GM18499 (cell line): ENCODE measurements around the gene GLB1L3.
A peak's percentile ranks its signal among the peaks of the same experiment; 100 is the strongest.

Source experiments
- ATAC-seq: cut with Tn5 transposase; IDR thresholded peaks from one replicate; pipeline ENCODE4 v1.9.1; 2021; ENCODE audit warnings: moderate number of reproducible peaks; ENCODE audit not compliant: insufficient read depth, unreplicated experiment

The GLB1L3 gene

GRCh38 chr11:134275534-134276395 is at the start of gene GLB1L3:
TSS of gene GLB1L3 (plus strand) at chr11:134276379. CDS start at chr11:134276741, 362 bp downstream.
- no peak for ATAC-seq

- no peak for ATAC-seq
Measured at GRCh38 chr11:134226806-134227325, 49.3 kb upstream of the GLB1L3 start.

GRCh38 chr11:134228625-134229024 is 47.6 kb upstream of the GLB1L3 start:
- peak; percentile 46 for ATAC-seq

GRCh38 chr11:134229126-134229790 is 46.9 kb upstream of the GLB1L3 start:
- no peak for ATAC-seq

GRCh38 chr11:134230339-134230738 is 45.8 kb upstream of the GLB1L3 start:
- ATAC-seq: no peak

GRCh38 chr11:134231958-134232659 is 44.1 kb upstream of the GLB1L3 start:
- no peak for ATAC-seq

GRCh38 chr11:134233729-134234179 is 42.4 kb upstream of the GLB1L3 start:
- ATAC-seq: no peak

- no peak for ATAC-seq
Measured at GRCh38 chr11:134235399-134235798, 40.8 kb upstream of the GLB1L3 start.

- no peak for ATAC-seq
Measured at GRCh38 chr11:134236834-134237556, 39.2 kb upstream of the GLB1L3 start.

GRCh38 chr11:134237557-134237922 is 38.6 kb upstream of the GLB1L3 start:
- no peak for ATAC-seq

GRCh38 chr11:134238956-134239355 is 37.2 kb upstream of the GLB1L3 start:
- ATAC-seq: no peak

GRCh38 chr11:134240592-134240991 is 35.6 kb upstream of the GLB1L3 start:
- no peak for ATAC-seq

GRCh38 chr11:134242376-134242775 is 33.8 kb upstream of the GLB1L3 start:
- no peak for ATAC-seq

- no peak for ATAC-seq
Measured at GRCh38 chr11:134243913-134244312, 32.3 kb upstream of the GLB1L3 start.

- peak; percentile 61 for ATAC-seq
Measured at GRCh38 chr11:134244593-134244992, 31.6 kb upstream of the GLB1L3 start.

- ATAC-seq: no peak
Measured at GRCh38 chr11:134245434-134245833, 30.7 kb upstream of the GLB1L3 start.

GRCh38 chr11:134246100-134246499 is 30.1 kb upstream of the GLB1L3 start:
- no peak for ATAC-seq

GRCh38 chr11:134246678-134247077 is 29.5 kb upstream of the GLB1L3 start:
- ATAC-seq: no peak

- ATAC-seq: no peak
Measured at GRCh38 chr11:134248910-134249480, 27.2 kb upstream of the GLB1L3 start.

- no peak for ATAC-seq
Measured at GRCh38 chr11:134250246-134250645, 25.9 kb upstream of the GLB1L3 start.
